Cerebellar cortex (tissue), 1 donor: Measurements from ENCODE around the gene UBE2QL1.
"Not testable (repeated sequence)": the region's sequence is repeated elsewhere in the genome, so short reads cannot be mapped to it uniquely, and the experiment has no call there.

Experiments
- DNase-seq: peaks from one replicate; pipeline ENCODE4 v3.0.0-alpha.2; 2015; ENCODE audit warnings: low spot score

Gene UBE2QL1

GRCh38 chr5:6497262-6497661 is 48.6 kb downstream of the UBE2QL1 start:
- no peak for DNase-seq

- no peak for DNase-seq
Measured at GRCh38 chr5:6498968-6499367, 50.3 kb downstream of the UBE2QL1 start.

- no peak for DNase-seq
Measured at GRCh38 chr5:6501701-6502100, 53.0 kb downstream of the UBE2QL1 start.

GRCh38 chr5:6502421-6502820 is 53.8 kb downstream of the UBE2QL1 start:
- no peak for DNase-seq

GRCh38 chr5:6503342-6503741 is 54.7 kb downstream of the UBE2QL1 start:
- DNase-seq = no peak

- DNase-seq = no peak
Measured at GRCh38 chr5:6504677-6505415, 56.2 kb downstream of the UBE2QL1 start.

GRCh38 chr5:6505416-6505755 is 56.7 kb downstream of the UBE2QL1 start:
- DNase-seq = no peak

GRCh38 chr5:6505783-6506557 is 57.3 kb downstream of the UBE2QL1 start:
- DNase-seq = no peak

- DNase-seq = no peak
Measured at GRCh38 chr5:6506611-6507010, 58.0 kb downstream of the UBE2QL1 start.

- DNase-seq = no peak
Measured at GRCh38 chr5:6508931-6509330, 60.3 kb downstream of the UBE2QL1 start.

- no peak for DNase-seq
Measured at GRCh38 chr5:6510132-6510531, 61.5 kb downstream of the UBE2QL1 start.

GRCh38 chr5:6510973-6511372 is 62.3 kb downstream of the UBE2QL1 start:
- no peak for DNase-seq

GRCh38 chr5:6515812-6516211 is 67.2 kb downstream of the UBE2QL1 start:
- not testable (repeated sequence) for DNase-seq

GRCh38 chr5:6516823-6517222 is 68.2 kb downstream of the UBE2QL1 start:
- no peak for DNase-seq

GRCh38 chr5:6517510-6517909 is 68.9 kb downstream of the UBE2QL1 start:
- no peak for DNase-seq

GRCh38 chr5:6518298-6519057 is 69.8 kb downstream of the UBE2QL1 start:
- no peak for DNase-seq

- no peak for DNase-seq
Measured at GRCh38 chr5:6520201-6520600, 71.5 kb downstream of the UBE2QL1 start.

GRCh38 chr5:6522331-6522730 is 73.7 kb downstream of the UBE2QL1 start:
- peak; percentile 30 for DNase-seq

- DNase-seq = no peak
Measured at GRCh38 chr5:6522923-6523322, 74.3 kb downstream of the UBE2QL1 start.

- DNase-seq = no peak
Measured at GRCh38 chr5:6525422-6525821, 76.8 kb downstream of the UBE2QL1 start.

GRCh38 chr5:6525910-6526309 is 77.3 kb downstream of the UBE2QL1 start:
- peak; percentile 73 for DNase-seq

GRCh38 chr5:6527749-6528455 is 79.2 kb downstream of the UBE2QL1 start:
- DNase-seq = no peak
